SK-N-SH treated with all-trans-retinoic acid at 6 μM for 48 hours (cell line): ENCODE measurements around the gene AAK1.

Experiments used
- ARNTL ChIP-seq: fragments of 450-650 bp; formaldehyde crosslinking; IDR thresholded peaks from 2 replicates; pipeline ENCODE4 v1.5.0; 2020; ENCODE audit warnings: low read depth, mild to moderate bottlenecking, moderate library complexity, borderline replicate concordance
- BACH2 ChIP-seq: fragments of 250-450 bp; sonication (Bioruptor Pico); IDR thresholded peaks from 2 replicates; pipeline ENCODE4 v1.9.0; 2021; ENCODE audit warnings: mild to moderate bottlenecking, borderline replicate concordance
- PATZ1 ChIP-seq: fragments of 250-450 bp; sonication (Bioruptor Pico); IDR thresholded peaks from 2 replicates; pipeline ENCODE4 v1.8.0; 2020; ENCODE audit warnings: mild to moderate bottlenecking, moderate library complexity, borderline replicate concordance
- TCF4 ChIP-seq: fragments of 250-450 bp; sonication (Bioruptor Pico); IDR thresholded peaks from 2 replicates; pipeline ENCODE4 v1.8.0; 2021; ENCODE audit warnings: mild to moderate bottlenecking, moderate library complexity, borderline replicate concordance
- ZFP3 ChIP-seq: fragments of 250-450 bp; sonication (Bioruptor Pico); IDR thresholded peaks from 2 replicates; pipeline ENCODE4 v1.5.0; 2020; ENCODE audit warnings: mild to moderate bottlenecking, moderate library complexity
- TF ChIP-seq, protein P1 (sequence below): fragments of 250-450 bp; sonication (Bioruptor Pico); IDR thresholded peaks from 2 replicates; pipeline ENCODE4 v1.5.1; 2020; ENCODE audit warnings: low read depth, mild to moderate bottlenecking, moderate library complexity

DNA sequence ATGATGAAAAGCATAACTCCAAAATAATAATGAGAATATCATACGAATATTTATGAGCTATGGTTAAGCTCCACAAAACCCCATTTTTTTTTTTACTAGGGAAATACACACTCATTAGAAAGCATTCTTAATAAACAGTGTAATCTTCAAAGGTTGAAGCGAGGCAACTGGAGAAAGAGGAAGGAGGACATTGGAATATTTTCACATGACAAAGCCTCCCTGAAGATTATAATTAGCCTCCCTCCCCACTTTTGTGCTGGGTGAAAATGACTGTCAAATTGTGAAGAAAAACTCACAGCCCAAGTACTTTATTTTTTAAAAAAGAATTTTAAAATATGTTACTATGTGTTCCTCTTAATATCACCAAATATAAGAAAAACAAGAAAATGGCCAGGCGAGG is 142.2 kb downstream of the AAK1 start:
- no peak for TF ChIP-seq PATZ1 (CRISPR knock-in tag)
- no peak for TF ChIP-seq ZFP3 (CRISPR knock-in tag)
- TF ChIP-seq BACH2, result no peak
- TF ChIP-seq ARNTL (CRISPR knock-in tag), result no peak
- TF ChIP-seq, protein P1, sequence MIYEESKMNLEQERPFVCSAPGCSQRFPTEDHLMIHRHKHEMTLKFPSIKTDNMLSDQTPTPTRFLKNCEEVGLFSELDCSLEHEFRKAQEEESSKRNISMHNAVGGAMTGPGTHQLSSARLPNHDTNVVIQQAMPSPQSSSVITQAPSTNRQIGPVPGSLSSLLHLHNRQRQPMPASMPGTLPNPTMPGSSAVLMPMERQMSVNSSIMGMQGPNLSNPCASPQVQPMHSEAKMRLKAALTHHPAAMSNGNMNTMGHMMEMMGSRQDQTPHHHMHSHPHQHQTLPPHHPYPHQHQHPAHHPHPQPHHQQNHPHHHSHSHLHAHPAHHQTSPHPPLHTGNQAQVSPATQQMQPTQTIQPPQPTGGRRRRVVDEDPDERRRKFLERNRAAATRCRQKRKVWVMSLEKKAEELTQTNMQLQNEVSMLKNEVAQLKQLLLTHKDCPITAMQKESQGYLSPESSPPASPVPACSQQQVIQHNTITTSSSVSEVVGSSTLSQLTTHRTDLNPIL (CRISPR knock-in tag), result no peak
- TF ChIP-seq TCF4 (CRISPR knock-in tag), result no peak
